ENCODE measurements around the gene PCDHGA1. TPM values are rescaled to one million over a fixed set of nuclear protein-coding genes. Genes with fewer than 3 reads are reported as not detected.
A peak's percentile ranks its signal among the peaks of the same experiment; 100 is the strongest.
"Not testable (repeated sequence)": the region's sequence is repeated elsewhere in the genome, so short reads cannot be mapped to it uniquely, and the experiment has no call there.

Gene PCDHGA1
- total and polyA plus RNA-seq, 9 of the 15 experiments (the other 6 are each of a cell fraction or from before 2014, with no cell fraction given): 0.05 to 0.26 (median 0.18) TPM; not detected in 2

DNA sequence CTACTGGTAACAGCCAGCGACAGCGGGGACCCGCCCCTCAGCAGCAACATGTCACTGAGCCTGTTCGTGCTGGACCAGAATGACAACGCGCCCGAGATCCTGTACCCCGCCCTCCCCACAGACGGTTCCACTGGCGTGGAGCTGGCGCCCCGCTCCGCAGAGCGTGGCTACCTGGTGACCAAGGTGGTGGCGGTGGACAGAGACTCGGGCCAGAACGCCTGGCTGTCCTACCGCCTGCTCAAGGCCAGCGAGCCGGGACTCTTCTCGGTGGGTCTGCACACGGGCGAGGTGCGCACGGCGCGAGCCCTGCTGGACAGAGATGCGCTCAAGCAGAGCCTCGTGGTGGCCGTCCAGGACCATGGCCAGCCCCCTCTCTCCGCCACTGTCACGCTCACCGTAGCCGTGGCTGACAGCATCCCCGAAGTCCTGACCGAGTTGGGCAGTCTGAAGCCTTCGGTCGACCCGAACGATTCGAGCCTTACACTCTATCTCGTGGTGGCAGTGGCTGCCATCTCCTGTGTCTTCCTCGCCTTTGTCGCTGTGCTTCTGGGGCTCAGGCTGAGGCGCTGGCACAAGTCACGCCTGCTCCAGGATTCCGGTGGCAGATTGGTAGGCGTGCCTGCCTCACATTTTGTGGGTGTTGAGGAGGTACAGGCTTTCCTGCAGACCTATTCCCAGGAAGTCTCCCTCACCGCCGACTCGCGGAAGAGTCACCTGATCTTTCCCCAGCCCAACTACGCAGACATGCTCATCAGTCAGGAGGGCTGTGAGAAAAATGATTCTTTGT lies 64.3 kb downstream of the PCDHGA1 start:
- intact Hi-C loops (cut with micrococcal nuclease); POLR2A ChIA-PET; H3K9ac ChIP-seq (ENCODE audit: insufficient read depth in 1 of 2, low read depth in 2 of 2, low read length in 2 of 2); H3K36me3 ChIP-seq (ENCODE audit: control insufficient read depth, insufficient read depth, low read length); H3K9me3 ChIP-seq (replicated peaks; ENCODE audit: control insufficient read depth, insufficient read depth, low read depth, low read length); H3K4me2 ChIP-seq (ENCODE audit: insufficient read depth, low read length); BruUV-seq (replicated peaks); CTCF ChIA-PET (ENCODE audit: low intra/inter-chr PET ratio); H3K79me2 ChIP-seq (ENCODE audit: control insufficient read depth, insufficient read depth, low read length); ATAC-seq; H3K27ac ChIP-seq (ENCODE audit: extremely low read depth, low read depth, low read length); H3K4me3 ChIP-seq; in situ Hi-C loops (cut with MboI); FAIRE-seq; H4K20me1 ChIP-seq (replicated peaks; ENCODE audit: control insufficient read depth, insufficient read depth, low read length); H3K9me1 ChIP-seq (ENCODE audit: control insufficient read depth, insufficient read depth, low read length); DNase-seq (ENCODE audit: extremely low read depth in 1 of 4, low spot score in 3 of 4); H2AFZ ChIP-seq (ENCODE audit: low read depth, low read length): not testable (repeated sequence)
- Histone ChIP-seq H3K4me1 (replicated peaks in 1 of 2; ENCODE audit: control insufficient read depth in 2 of 2, insufficient read depth in 2 of 2, low read length in 2 of 2) (peaks cover 0 to 14% of the 10 kb centered on the region in 2 experiments; a peak in 1 of 5 replicates), H3K27me3 (ENCODE audit: control insufficient read depth in 2 of 2, insufficient read depth in 2 of 2, low read length in 2 of 2) (peaks cover 0 to 26% of the 10 kb centered on the region in 2 experiments; a peak in 3 of 5 replicates)
- WGBS (ENCODE audit: insufficient coverage, low coverage, missing lambda C conversion rate): 11% methylated on average over 34 of the region's 53 CpGs
- TF ChIP-seq, protein P1, sequence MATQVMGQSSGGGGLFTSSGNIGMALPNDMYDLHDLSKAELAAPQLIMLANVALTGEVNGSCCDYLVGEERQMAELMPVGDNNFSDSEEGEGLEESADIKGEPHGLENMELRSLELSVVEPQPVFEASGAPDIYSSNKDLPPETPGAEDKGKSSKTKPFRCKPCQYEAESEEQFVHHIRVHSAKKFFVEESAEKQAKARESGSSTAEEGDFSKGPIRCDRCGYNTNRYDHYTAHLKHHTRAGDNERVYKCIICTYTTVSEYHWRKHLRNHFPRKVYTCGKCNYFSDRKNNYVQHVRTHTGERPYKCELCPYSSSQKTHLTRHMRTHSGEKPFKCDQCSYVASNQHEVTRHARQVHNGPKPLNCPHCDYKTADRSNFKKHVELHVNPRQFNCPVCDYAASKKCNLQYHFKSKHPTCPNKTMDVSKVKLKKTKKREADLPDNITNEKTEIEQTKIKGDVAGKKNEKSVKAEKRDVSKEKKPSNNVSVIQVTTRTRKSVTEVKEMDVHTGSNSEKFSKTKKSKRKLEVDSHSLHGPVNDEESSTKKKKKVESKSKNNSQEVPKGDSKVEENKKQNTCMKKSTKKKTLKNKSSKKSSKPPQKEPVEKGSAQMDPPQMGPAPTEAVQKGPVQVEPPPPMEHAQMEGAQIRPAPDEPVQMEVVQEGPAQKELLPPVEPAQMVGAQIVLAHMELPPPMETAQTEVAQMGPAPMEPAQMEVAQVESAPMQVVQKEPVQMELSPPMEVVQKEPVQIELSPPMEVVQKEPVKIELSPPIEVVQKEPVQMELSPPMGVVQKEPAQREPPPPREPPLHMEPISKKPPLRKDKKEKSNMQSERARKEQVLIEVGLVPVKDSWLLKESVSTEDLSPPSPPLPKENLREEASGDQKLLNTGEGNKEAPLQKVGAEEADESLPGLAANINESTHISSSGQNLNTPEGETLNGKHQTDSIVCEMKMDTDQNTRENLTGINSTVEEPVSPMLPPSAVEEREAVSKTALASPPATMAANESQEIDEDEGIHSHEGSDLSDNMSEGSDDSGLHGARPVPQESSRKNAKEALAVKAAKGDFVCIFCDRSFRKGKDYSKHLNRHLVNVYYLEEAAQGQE (IDR thresholded peaks at IDR 0.05; ENCODE audit: borderline replicate concordance): peak; percentile 31; the same call in 1 of the 2 replicates
- TF ChIP-seq, protein P1 (CRISPR knock-in tag; IDR thresholded peaks at IDR 0.05; ENCODE audit: low read depth): not testable (repeated sequence)

Data from K562 (cell line).